Activated CD8-positive, alpha-beta memory T cell treated with anti-CD3 and anti-CD28 coated beads, Interleukin-2, amount 50 U/mL, for 24 hours (primary cell): ENCODE results near the gene DNAJC10.
"Not testable (repeated sequence)": the region's sequence is repeated elsewhere in the genome, so short reads cannot be mapped to it uniquely, and the experiment has no call there.

Experiments
- DNase-seq: peaks from one replicate; pipeline ENCODE4 v3.0.0-alpha.2; 2020; ENCODE audit errors: extremely low read depth

The DNAJC10 gene

DNA sequence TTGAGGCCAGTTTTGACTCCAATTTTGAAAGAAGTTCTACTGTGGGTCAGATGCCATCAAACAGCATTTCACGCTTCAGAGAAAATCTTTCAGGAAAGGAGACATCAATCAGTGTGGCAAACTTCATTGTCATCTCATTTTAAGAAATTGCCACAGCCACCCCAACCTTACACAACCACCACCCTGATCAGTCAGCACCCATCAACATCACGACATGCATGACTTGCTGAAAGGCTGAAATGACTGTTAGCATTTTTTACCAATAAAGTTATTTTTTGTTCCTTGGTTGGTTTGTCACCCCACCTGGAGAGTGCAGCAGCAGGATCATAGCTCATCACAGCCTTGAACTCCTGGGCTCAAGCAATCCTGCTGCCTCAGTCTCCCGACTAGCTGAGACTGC, 10.4 kb downstream of the DNAJC10 start:
- DNase-seq = no peak

DNA sequence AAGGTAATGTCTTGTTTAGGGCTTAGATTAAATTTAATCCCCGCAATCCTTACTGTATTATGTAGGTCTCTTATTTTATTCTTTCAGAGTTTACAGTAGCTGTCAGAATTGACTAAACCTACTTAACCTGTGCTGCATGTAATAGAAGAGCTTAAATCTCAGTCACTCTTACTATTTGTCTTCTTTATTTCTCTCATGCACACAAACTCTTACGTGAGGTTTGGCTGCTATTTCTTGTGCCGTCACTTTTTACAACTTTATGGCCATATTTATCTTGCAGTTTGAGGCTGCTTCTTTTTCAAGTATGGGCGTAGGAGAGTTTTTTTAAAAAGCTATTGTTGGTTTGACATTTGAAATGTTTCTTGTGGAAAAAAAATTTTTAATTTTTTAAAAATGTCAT, 12.0 kb downstream of the DNAJC10 start:
- DNase-seq = no peak

DNA sequence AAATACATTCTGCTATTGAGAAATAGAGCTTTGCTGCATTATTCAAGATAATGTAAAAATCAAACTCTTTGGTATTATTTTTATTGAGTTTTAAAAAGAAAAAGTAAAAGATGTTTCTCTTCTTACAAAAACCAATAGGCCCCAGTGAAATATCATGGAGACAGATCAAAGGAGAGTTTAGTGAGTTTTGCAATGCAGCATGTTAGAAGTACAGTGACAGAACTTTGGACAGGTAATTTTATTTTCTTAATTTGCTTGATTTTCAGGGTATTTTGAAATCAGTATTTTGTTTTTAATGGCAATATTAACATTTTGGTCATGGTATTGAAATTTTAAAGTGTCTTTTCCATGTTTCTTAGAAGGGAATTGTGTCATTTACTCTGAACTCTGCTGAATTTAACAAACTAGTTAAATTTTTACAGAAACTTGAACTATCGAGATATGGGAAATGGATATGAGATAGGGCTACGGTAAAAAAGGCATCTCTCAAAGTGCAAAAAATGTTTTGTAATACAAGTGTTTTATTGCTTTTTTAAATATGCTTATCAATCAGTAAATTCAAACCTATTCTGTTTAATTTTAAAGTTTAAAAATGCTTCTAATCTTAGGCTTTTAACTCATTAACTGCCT, 13.8 kb downstream of the DNAJC10 start:
- DNase-seq = no peak

DNA sequence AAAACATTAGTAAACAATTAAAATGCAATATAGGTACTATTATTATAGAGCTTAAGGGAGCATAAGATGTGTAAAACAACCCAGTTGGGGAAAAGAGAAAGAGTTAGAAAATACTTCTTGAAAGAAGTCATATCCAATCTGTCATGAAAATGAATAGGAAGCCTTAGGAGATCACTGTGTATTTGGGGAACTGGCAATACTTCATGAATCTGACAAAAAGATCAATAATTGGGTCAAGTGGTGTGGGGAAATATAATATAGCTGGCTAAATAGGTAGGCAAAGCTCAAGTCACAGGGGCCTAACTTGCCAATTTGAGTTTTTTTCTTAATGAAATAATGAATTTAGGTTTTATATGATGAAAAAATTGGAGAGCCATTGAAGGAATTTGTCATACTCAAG, 14.4 kb downstream of the DNAJC10 start:
- no peak for DNase-seq

DNA sequence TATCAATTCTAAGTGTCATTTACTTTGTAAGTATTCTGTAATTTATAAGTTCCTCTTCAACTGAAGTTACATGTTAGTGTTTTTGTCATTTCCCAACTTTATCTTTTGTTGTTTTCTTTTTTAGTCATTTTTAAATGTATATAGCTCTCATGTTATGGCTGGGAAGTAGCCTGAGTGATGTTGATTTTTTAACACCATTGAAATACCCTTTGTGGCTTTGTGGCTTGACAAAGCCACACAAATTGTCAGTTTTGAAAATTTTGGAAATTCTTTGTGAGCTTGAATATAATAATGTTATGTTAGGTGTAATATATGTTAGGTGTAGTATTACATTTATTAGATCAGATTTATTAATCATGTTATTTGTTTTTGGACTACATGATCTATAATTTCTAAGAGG, 16.7 kb downstream of the DNAJC10 start:
- no peak for DNase-seq

DNA sequence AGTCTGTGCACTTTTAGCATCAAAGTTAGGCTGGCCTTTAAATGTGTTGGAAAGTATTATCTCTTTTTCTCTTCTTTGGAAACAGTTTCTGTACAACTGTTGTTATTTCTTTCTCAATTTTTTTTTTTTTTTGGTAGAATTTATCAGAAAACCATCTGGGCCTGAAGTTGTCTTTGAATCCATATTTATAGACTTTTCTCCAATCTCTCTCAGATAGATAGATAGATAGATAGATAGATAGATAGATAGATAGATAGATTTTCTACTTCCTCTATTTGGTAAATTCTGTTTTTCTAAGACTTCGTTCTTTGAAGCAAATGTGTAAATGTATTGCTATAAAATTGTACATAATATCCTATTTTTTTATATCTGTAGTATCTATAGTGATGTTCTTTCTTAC, 17.5 kb downstream of the DNAJC10 start:
- DNase-seq = no peak

DNA sequence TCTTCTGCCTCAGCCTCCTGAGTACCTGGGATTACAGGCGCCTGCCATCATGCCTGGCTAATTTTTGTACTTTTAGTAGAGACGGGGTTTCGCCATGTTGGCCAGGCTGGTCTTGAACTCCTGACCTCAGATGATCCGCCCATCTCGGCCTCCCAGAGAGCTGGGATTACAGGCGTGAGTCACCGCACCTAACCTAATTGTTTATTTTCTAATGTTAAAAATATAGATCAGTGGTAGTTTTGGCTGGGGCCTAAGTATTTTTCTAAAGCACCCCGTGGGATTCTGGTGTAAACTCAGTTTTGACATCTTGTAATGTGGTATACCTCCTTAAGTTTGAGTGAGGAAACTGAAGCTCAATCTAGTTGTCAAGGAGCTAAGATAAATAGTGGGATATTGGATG, 20.8 kb downstream of the DNAJC10 start:
- not testable (repeated sequence) for DNase-seq

DNA sequence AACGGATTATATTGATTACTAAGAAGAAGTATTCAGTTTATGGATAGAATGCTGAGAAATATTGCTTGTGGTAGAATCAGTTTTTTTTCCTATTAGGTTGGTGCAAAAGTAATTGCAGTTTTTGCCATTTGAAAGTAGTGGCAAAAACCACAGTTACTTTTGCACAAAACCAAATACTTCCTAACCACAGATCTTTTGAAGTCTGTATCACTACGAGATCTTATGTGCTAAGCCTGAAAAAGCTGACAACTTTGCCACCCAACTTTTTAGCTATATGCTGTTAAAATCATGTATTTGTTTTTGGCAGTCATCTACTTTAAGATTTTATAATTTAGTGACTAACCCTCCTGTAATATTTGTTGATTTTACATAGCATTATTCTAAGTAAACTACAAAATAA, 24.6 kb downstream of the DNAJC10 start:
- no peak for DNase-seq

DNA sequence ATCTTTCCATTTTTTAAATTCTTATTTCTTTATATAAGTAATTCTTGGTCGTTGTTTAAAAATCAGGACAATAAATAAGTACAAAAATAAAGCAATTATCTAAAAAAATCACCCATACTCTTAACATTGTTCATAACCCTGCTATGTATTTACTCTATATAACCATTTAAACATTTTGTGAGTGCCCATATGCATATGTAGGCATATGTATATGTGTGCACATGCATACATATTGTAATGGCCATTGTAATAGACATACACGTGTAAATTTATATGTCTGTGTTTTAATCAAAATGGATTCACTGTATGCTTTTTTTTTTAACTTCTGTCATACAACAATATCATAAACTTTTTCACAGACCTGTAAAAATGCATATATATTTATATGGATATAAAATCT, 25.6 kb downstream of the DNAJC10 start:
- DNase-seq = no peak

DNA sequence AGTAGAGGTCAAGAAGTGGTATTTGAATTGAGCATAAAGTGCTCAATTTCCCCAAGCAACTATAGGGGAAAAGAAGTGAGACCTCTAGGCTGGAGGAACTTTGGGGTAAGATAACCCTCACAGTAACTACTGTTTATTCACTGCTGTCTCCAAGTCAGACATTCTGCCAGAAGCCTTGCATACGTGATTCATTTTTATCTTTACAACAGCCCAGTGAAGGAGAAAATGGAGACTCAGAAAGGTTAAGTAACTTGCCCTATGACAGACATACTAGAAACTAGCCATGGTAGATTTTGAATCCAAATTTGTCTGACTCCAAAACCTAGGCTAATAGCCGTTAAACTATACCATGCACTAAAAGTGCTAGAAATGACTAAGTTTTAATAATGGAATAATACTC, 28.4 kb downstream of the DNAJC10 start:
- no peak for DNase-seq

DNA sequence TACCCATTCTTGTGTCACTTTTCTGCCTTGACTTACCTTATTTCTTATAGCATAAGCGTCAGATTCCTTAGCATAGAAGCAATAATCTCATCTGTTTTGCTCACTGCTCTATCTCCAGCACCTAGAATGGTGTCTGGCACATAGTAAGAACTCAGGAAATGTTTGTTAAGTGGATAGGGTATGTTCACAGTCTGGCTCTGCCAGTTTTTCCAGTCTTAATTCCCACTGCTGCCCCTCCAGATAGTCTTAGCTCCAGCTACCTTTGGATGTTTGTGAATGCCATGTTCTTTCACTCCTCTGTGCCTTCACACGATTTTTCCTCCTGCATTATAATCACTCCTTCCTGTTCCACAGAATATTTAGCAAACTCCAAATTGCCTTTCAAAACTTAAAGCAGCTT, 29.0 kb downstream of the DNAJC10 start:
- no peak for DNase-seq

DNA sequence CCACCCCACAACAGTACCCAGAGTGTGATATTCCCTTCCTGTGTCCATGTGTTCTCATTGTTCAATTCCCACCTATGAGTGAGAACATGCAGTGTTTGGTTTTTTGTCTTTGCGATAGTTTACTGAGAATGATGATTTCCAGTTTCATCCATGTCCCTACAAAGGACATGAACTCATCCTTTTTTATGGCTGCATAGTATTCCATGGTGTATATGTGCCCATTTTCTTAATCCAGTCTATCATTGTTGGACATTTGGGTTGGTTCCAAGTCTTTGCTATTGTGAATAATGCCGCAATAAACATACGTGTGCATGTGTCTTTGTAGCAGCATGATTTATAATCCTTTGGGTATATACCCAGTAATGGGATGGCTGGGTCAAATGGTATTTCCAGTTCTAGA, 29.8 kb downstream of the DNAJC10 start:
- DNase-seq = not testable (repeated sequence)

DNA sequence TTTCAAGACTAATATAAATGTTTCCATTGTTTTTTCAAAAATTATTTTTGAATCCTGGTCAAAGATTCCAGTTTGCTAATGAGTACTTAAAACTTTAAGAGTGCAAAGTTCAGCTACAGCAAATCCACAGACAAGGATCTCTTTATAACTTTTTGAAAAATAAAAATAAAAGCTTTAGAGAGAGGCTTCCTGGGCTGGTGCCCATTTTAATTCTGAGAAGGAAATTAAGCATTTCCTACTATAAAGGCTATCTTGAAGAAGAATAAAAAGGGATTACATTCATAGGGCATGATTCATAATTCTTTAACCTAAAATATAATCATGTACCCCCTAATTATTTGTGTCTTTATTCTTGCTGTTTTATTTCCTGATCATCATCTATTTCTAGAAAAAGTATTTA, 38.2 kb downstream of the DNAJC10 start:
- DNase-seq = no peak

DNA sequence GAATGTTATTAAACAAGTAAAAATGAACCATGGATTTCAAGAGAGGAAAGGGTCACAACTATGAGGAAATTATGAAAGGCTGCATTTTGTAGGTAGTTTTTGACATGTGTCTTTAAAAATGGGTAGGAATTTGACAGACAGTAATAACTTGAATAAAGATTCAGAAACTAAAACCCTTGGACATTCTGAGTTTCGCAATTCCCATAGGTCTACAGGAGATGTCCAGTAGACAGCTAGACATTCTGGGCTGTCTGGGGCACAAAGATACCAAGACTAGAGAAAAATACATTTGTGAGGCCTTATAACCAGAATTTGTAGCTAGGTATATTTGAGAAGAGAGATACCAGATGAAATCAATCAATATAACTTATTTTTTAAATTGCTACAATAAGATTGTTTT, 42.3 kb downstream of the DNAJC10 start:
- DNase-seq = no peak

DNA sequence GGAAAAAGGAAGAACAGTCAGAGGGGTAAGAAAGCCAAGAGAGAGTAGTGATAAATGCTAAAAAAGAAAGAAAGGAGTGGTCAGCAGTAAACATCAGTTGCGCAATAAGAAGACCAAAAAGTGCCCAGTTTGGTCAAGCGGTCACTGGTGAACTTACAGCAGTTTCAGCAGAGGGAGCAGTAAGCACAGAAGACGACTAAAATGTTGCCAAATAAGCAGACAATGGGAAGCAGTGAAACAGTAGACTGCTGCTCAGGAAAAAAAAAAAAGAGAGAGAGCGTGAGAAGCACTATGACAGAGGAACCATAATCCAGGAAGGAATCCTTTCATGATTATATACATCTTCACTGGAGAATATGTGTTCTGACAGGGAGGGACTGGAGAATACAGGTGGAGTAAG, 45.8 kb downstream of the DNAJC10 start:
- no peak for DNase-seq

DNA sequence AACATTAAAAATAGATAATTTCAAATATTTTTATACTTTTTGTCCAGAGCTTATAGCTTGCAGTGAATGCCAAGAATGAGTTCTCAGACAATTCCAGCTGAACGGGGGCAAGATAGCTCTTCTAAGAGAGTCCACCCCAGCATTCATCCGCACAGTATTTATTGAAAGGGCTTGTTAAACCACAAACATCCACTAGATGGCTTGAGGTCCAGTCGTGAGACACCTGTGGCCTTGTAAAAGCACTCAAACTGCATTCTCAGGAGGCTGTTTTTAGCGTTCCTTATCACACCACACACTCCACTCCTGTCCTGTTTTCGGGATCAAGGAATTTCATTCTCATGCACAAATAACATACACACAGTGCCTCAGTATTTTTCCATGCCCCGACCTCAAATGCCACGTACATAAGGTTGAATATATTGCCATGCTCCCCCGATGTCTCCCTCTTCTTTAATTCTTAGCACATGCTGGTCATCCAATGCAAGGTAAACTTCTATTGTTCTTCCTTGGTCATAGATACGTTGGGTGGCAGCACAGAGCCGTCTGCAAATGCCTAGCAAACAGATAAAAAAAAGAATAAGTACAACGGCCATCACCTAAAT, 47.4 kb downstream of the DNAJC10 start:
- DNase-seq = no peak

DNA sequence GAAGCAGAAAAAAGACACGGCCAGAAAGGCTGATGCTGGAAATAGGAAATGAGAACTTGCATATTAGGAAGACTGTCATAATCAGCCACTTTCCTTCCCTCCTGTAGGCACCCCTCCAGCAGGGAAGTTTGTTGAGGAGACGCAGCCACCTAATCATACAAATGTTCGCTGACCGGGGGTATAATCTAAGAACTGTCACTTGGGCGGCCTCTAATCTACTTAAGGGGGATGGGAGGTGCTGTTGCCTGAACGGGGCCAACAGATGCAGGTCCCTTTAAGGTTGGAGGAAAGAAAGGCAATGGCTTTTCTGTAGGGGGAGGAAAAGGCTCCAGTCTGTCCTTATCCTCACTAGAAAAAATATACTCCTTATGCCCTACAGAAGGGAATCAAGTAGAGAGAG, 50.6 kb downstream of the DNAJC10 start:
- DNase-seq = no peak

DNA sequence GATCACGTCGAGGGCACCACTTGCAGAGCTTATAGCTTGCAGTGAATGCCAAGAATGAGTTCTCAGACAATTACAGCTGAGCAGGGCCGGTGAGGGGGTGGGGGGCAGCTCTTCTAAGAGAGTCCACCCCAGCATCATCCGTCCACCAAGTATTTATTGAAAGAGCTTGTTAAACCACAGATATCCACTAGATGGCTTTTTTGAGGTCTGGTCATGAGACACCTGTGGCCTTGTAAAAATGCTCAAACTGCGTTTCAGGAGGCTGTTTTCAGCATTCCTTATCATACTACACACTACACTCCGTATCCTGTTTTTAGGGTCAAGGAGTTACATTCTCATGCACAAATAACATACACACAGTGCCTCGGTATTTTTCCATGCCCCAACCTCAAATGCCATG, 51.5 kb downstream of the DNAJC10 start:
- DNase-seq = no peak

DNA sequence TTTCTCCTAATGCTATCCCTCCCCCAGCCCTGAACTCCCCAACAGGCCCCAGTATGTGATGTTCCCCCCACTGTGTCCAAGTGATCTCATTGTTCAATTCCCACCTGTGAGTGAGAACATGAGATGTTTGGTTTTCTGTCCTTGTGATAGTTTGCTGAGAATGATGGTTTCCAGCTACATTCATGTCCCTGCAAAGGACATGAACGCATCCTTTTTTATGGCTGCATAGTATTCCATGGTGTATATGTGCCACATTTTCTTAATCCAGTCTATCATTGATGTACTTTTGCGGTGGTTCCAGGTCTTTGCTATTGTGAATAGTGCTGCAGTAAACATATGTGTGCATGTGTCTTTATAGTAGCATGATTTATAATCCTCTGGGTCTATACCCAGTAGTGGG, 52.9 kb downstream of the DNAJC10 start:
- not testable (repeated sequence) for DNase-seq

DNA sequence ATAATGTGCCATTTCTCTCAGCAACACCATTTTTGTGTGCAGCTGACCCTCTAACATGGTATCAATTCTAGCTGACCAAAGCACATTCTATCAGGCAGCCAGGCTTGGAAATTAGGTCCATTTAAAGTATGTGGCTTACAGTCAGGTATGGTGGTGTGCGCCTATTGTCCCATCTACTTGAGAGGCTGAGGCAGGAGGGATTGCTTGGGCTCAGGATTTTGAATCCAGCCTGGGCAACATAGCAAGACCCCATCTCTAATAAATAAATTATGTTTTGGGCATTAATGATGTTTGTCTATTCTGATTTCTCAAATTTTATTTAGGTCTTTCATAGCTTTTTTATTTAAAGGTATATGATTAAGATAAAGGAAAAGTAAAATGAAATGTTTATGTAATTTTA, 63.3 kb downstream of the DNAJC10 start:
- DNase-seq = no peak

DNA sequence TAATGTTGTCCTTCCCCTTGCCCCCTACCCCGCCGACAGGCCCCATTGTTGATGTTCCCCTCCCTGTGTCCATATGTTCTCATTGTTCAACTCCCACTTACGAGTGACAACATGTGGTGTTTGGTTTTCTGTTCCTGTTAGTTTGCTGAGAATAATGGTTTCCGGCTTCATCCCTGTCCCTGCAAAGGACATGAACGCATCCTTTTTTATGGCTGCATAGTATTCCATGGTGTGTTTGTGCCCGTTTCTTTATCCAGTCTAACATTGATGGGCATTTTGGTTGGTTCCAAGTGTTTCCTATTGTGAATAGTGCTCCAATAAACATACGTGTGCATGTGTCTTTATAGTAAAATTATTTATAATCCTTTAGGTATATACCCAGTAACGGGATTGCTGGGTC, 65.0 kb downstream of the DNAJC10 start:
- DNase-seq = not testable (repeated sequence)

DNA sequence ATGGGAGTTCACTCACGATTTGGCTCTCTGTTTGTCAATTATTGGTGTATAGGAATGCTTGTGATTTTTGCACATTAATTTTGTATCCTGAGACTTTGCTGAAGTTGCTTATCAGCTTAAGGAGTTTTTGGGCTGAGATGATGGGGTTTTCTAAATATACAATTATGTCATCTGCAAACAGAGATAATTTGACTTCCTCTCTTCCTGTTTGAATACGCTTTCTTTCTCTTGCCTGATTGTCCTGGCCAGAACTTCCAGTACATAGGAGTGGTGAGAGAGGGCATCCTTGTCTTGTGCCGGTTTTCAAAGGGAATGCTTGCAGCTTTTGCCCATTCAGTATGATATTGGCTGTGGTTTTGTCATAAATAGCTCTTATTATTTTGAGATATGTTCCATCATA, 66.6 kb downstream of the DNAJC10 start:
- not testable (repeated sequence) for DNase-seq

DNA sequence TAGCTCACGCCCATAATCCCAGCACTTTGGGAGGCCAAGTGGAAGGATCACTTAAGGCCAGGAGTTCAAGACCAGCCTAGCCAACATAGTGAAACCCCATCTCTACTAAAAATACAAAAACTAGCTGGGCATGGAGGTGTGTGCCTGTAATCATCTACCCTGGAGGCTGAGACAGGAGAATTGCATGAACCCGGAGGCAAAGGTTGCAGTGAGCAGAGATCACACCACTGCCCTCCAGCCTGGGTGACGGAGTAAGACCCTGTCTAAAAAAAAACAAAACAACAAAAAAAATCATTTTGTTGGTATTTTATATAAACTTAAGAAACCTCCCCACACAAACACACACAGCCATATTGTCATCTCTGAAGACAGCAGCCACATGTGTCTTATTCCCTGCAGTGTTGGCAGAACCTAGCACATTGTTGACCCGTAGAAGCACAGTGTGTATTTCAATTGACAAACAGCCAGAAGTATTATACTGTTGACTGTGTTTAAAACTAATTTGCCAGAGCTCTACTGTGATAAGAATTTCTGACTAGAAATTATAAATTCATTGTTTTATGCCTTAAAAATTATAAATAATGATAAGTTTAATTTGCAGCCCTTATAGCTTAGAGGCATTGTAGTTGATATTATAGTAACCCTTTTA, 68.1 kb downstream of the DNAJC10 start:
- no peak for DNase-seq

DNA sequence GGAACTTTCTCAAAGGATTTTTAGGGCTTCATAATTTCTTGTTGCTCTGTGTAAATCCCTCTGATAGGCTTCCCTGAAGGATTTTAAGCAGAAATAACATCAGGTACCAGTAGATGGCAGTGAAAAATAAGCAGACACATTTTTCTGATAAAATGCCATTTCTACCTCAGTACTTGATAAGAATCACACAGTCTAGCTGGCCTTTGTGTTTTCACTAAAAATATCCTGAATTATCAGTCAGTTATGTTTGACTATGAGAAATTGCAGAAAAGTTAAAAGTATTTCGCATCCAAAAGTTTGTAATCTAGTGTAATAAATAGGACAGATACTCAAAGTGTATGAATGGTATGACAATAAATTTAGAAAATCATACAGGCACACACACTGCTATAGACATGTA, 68.7 kb downstream of the DNAJC10 start:
- no peak for DNase-seq
